Measurements from ENCODE around the gene COQ8A.
A peak's percentile ranks its signal among the peaks of the same experiment; 100 is the strongest.

- TF ChIP-seq CTCF (IDR thresholded peaks at IDR 0.05) (peak in 3 of 6 experiments; percentile 16 to 21 (median 17)), POLR2A (IDR thresholded peaks at IDR 0.05) (no peak)
These were observed 27.6 kb downstream of the COQ8A start for GRCh38 chr1:226967665-226968064.

Data from adrenal gland (tissue), 5 donors.